H9 (cell line): ENCODE data around the gene CCDC33. TPM values are rescaled to one million over a fixed set of nuclear protein-coding genes. Genes with fewer than 3 reads are reported as not detected.

Experiments used
- DNase-seq: peaks from one replicate; pipeline ENCODE4 v3.0.0-alpha.2; 2017
- H2AFZ ChIP-seq: one replicate; pipeline ENCODE4 v1.6.1; 2013; ENCODE audit warnings: mild to moderate bottlenecking, low read length, control low read depth, moderate library complexity
- H2AK5ac ChIP-seq: 2 replicates; pipeline ENCODE4 v1.6.1; 2013; ENCODE audit warnings: low read length, control low read depth, mixed read lengths; ENCODE audit not compliant: insufficient read length
- H2BK120ac ChIP-seq: one replicate; pipeline ENCODE4 v1.6.1; 2013; ENCODE audit warnings: low read depth, mild to moderate bottlenecking, low read length, control low read depth, inconsistent platforms; ENCODE audit not compliant: poor library complexity, severe bottlenecking
- H2BK12ac ChIP-seq: 2 replicates; pipeline ENCODE4 v1.6.1; 2013; ENCODE audit warnings: low read length, control low read depth, mixed read lengths, low read depth; ENCODE audit not compliant: insufficient read length
- H2BK15ac ChIP-seq: 2 replicates; pipeline ENCODE4 v1.6.1; 2013; ENCODE audit warnings: low read depth, low read length, control low read depth
- H2BK20ac ChIP-seq: one replicate; pipeline ENCODE4 v1.6.1; 2013; ENCODE audit warnings: low read depth, mild to moderate bottlenecking, low read length, control low read depth, inconsistent platforms; ENCODE audit not compliant: poor library complexity, severe bottlenecking
- H2BK5ac ChIP-seq: 2 replicates; pipeline ENCODE4 v1.6.1; 2013; ENCODE audit warnings: low read length, control low read depth, mixed read lengths; ENCODE audit not compliant: insufficient read length
- H3K14ac ChIP-seq: 2 replicates; pipeline ENCODE4 v1.6.1; 2013; ENCODE audit warnings: low read length, control low read depth; ENCODE audit not compliant: insufficient read depth
- H3K18ac ChIP-seq: 2 replicates; pipeline ENCODE4 v1.6.1; 2013; ENCODE audit warnings: low read depth, mild to moderate bottlenecking, mixed read lengths, low read length, control low read depth; ENCODE audit not compliant: insufficient read length
- H3K23ac ChIP-seq: 2 replicates; pipeline ENCODE4 v1.6.1; 2013; ENCODE audit warnings: low read length, control low read depth, mixed read lengths, low read depth; ENCODE audit not compliant: insufficient read length
- H3K23me2 ChIP-seq: 2 replicates; pipeline ENCODE4 v1.6.1; 2013; ENCODE audit warnings: low read depth, mild to moderate bottlenecking, mixed read lengths, low read length, control low read depth; ENCODE audit not compliant: insufficient read length, poor library complexity, severe bottlenecking
- H3K27ac ChIP-seq: 2 replicates; pipeline ENCODE4 v1.5.1; 2013; ENCODE audit warnings: low read length, control low read depth, mixed read lengths, low read depth; ENCODE audit not compliant: insufficient read length
- H3K27me3 ChIP-seq: 2 replicates; pipeline ENCODE4 v1.6.1; 2013; ENCODE audit warnings: low read length, control low read depth, inconsistent platforms; ENCODE audit not compliant: insufficient read depth
- H3K4ac ChIP-seq: 2 replicates; pipeline ENCODE4 v1.6.1; 2013; ENCODE audit warnings: low read depth, mild to moderate bottlenecking, control low read depth, inconsistent platforms, low read length, moderate library complexity
- H3K4me1 ChIP-seq: 2 replicates; pipeline ENCODE4 v1.6.1; 2013; ENCODE audit warnings: low read length, control low read depth, inconsistent platforms; ENCODE audit not compliant: insufficient read depth
- H3K4me2 ChIP-seq: 2 replicates; pipeline ENCODE4 v1.6.1; 2013; ENCODE audit warnings: low read length, control low read depth, mixed read lengths; ENCODE audit not compliant: insufficient read length, insufficient read depth
- H3K56ac ChIP-seq: 2 replicates; pipeline ENCODE4 v1.6.1; 2013; ENCODE audit warnings: low read depth, mild to moderate bottlenecking, mixed read lengths, low read length, control low read depth; ENCODE audit not compliant: insufficient read length
- H3K79me1 ChIP-seq: 2 replicates; pipeline ENCODE4 v1.6.1; 2013; ENCODE audit warnings: low read depth, mild to moderate bottlenecking, moderate library complexity, low read length, control low read depth, inconsistent platforms; ENCODE audit not compliant: insufficient read depth, poor library complexity, severe bottlenecking
- H3K79me2 ChIP-seq: 2 replicates; pipeline ENCODE4 v1.6.1; 2013; ENCODE audit warnings: low read length, control low read depth, inconsistent platforms; ENCODE audit not compliant: insufficient read depth
- H3K9ac ChIP-seq: 2 replicates; pipeline ENCODE4 v1.6.1; 2013; ENCODE audit warnings: low read length, control low read depth, mixed read lengths; ENCODE audit not compliant: insufficient read length; ENCODE audit errors: extremely low read depth
- H3K9me3 ChIP-seq: one replicate; pipeline ENCODE4 v1.6.1; 2013; ENCODE audit warnings: low read depth, low read length, inconsistent platforms; ENCODE audit not compliant: control insufficient read depth
- H3T11ph ChIP-seq: one replicate; pipeline ENCODE4 v1.6.1; 2013; ENCODE audit warnings: mild to moderate bottlenecking, low read length, control low read depth, inconsistent platforms
- H4K20me1 ChIP-seq: one replicate; pipeline ENCODE4 v1.6.1; 2013; ENCODE audit not compliant: control insufficient read depth, insufficient read length, insufficient read depth
- H4K5ac ChIP-seq: 2 replicates; pipeline ENCODE4 v1.6.1; 2013; ENCODE audit warnings: low read depth, mild to moderate bottlenecking, mixed read lengths, low read length, control low read depth; ENCODE audit not compliant: insufficient read length
- H4K8ac ChIP-seq: replicated peaks from 2 replicates; pipeline ENCODE4 v1.6.1; 2013; ENCODE audit warnings: low read length, control low read depth, mixed read lengths, low read depth; ENCODE audit not compliant: insufficient read length
- H4K91ac ChIP-seq: 2 replicates; pipeline ENCODE4 v1.6.1; 2013; ENCODE audit warnings: low read depth, mild to moderate bottlenecking, moderate library complexity, mixed read lengths, low read length, control low read depth; ENCODE audit not compliant: insufficient read length
- H3K27ac Mint-ChIP-seq, 3 experiments: 2 replicates in 2 of 3; 3 replicates in 1 of 3; pipeline ENCODE4 v1.8.0; 2020 to 2021; ENCODE audit warnings: mixed read lengths in 3 of 3, mild to moderate bottlenecking in 1 of 3, moderate library complexity in 1 of 3
- H3K27me3 Mint-ChIP-seq: 2 replicates; pipeline ENCODE4 v1.8.0; 2021; ENCODE audit warnings: low read depth, mild to moderate bottlenecking, moderate library complexity, mixed read lengths
- H3K36me3 Mint-ChIP-seq, 3 experiments: 2 replicates in 2 of 3; 3 replicates in 1 of 3; pipeline ENCODE4 v1.8.0; 2020 to 2021; ENCODE audit warnings: low read depth in 3 of 3, mixed read lengths in 3 of 3; ENCODE audit not compliant: insufficient read depth in 1 of 3
- H3K4me1 Mint-ChIP-seq, 2 experiments: 2 replicates each; pipeline ENCODE4 v1.8.0; 2020; ENCODE audit warnings: mixed read lengths in 2 of 2
- H3K4me3 Mint-ChIP-seq, 2 experiments: 2 replicates in 1 of 2; 3 replicates in 1 of 2; pipeline ENCODE4 v1.8.0; 2020 to 2021; ENCODE audit warnings: mild to moderate bottlenecking in 2 of 2, mixed read lengths in 2 of 2, moderate library complexity in 1 of 2
- H3K9me3 Mint-ChIP-seq, 2 experiments: 2 replicates in 1 of 2; 3 replicates in 1 of 2; pipeline ENCODE4 v1.8.0; 2020; ENCODE audit warnings: mild to moderate bottlenecking in 2 of 2, mixed read lengths in 2 of 2, moderate library complexity in 1 of 2
- CTCF ChIP-seq: fragments of 200-600 bp; sonication (generic); conservative IDR thresholded peaks from 3 replicates; pipeline ENCODE4 v1.8.0; 2021; ENCODE audit warnings: antibody characterized with exemption, mild to moderate bottlenecking
- whole genome bisulfite sequencing: extraction: QIAGEN DNeasy Blood & Tissue Kit; methylation state at CpG from one replicate; pipeline ENCODE4 v1.1.7; 2013; ENCODE audit warnings: missing lambda C conversion rate, low lambda C conversion rate, mixed read lengths; ENCODE audit not compliant: insufficient read length; ENCODE audit errors: extremely low coverage; 5-methylcytosine and 5-hydroxymethylcytosine counted together
- total RNA-seq: library from RNA; stranded (reverse); gene quantifications from 2 replicates; pipeline ENCODE4 v1.2.1, GENCODE V29; 2021

Gene CCDC33
- total RNA-seq, 1 experiment from 2014 or later, result 4.6 TPM

GRCh38 chr15:74225928-74226327 is 10.2 kb upstream of the CCDC33 start:
- Mint-ChIP-seq H3K4me1 (peaks cover 50 to 63% of the 10 kb centered on the region in 2 experiments), H3K9me3 (peaks cover 0 to 2% of the 10 kb centered on the region in 2 experiments; a peak in 1 of 5 replicates), H3K4me3 (no peak overlapping the region), H3K36me3 (peaks cover 0 to 2% (median 0%) of the 10 kb centered on the region in 3 experiments; a peak in 1 of 7 replicates), H3K27me3 (peaks cover 85% of the 10 kb centered on the region), H3K27ac (no peak overlapping the region)
- no peak overlapping the region for H2BK20ac ChIP-seq
- H2BK12ac ChIP-seq, result no peak overlapping the region
- no peak overlapping the region for H3K4me2 ChIP-seq
- H3K56ac ChIP-seq, result no peak overlapping the region
- no peak overlapping the region for H2BK15ac ChIP-seq
- no peaks in the 10 kb centered on the region for H3K4me1 ChIP-seq
- H4K91ac ChIP-seq, result no peak overlapping the region
- H4K8ac ChIP-seq, result no peak overlapping the region
- H3K79me1 ChIP-seq, result no peaks in the 10 kb centered on the region
- no peak overlapping the region for H3K14ac ChIP-seq
- H4K5ac ChIP-seq, result no peak overlapping the region
- no peak overlapping the region for H3T11ph ChIP-seq
- no CpG with 5 or more reads among the region's 5 CpGs for WGBS
- H3K27me3 ChIP-seq, result peaks cover 17% of the 10 kb centered on the region; the same call in 1 of the 2 replicates
- H2AK5ac ChIP-seq, result no peak overlapping the region
- no peak overlapping the region for H3K27ac ChIP-seq
- H3K23me2 ChIP-seq, result peaks cover 5% of the 10 kb centered on the region
- H2BK5ac ChIP-seq, result no peak overlapping the region
- TF ChIP-seq CTCF, result no peak
- H4K20me1 ChIP-seq, result no peaks in the 10 kb centered on the region
- H2BK120ac ChIP-seq, result no peak overlapping the region
- no peak overlapping the region for H3K9ac ChIP-seq
- no peaks in the 10 kb centered on the region for H3K9me3 ChIP-seq
- no peak for DNase-seq
- H3K18ac ChIP-seq, result no peak overlapping the region
- no peak overlapping the region for H2AFZ ChIP-seq
- no peak overlapping the region for H3K23ac ChIP-seq
- H3K79me2 ChIP-seq, result no peaks in the 10 kb centered on the region
- H3K4ac ChIP-seq, result no peak overlapping the region
